Ecto neural progenitor cell (in vitro differentiated cells): ENCODE measurements around the gene PPP1R15A.
"Not testable (repeated sequence)": the region's sequence is repeated elsewhere in the genome, so short reads cannot be mapped to it uniquely, and the experiment has no call there.

Experiments
- DNase-seq: peaks from one replicate; pipeline ENCODE4 v3.0.0-alpha.2; 2018; ENCODE audit warnings: low spot score

PPP1R15A gene

DNA sequence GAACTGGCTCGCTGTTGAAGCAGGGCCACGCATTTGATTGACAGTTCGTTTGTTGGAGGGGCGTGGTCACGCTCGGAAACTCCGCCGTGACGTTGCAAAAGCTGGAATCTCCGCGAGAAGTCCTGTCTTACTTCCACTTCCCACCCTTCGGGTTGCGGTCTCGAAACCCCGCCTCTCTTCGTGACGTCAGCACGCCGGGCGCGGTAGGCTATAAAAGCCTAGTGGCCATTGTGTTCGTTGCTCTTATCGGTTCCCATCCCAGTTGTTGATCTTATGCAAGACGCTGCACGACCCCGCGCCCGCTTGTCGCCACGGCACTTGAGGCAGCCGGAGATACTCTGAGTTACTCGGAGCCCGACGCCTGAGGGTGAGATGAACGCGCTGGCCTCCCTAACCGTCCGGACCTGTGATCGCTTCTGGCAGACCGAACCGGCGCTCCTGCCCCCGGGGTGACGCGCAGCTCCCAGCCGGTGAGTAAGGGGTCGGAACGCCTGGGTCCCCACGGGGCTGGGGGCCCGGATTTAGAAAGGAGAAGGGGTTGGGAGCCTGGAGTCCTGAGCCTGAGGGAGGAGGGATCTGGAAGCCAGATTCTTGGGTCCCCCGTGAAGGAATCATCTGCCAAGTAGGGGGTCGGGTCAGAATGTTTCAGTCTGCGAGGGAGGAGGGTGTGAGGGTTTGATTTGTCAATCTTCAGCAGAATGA, at the start of gene PPP1R15A:
Gene PPP1R15A, plus strand, starts transcription at position 240 of the 702 bp plus-strand sequence. CDS start 813 bp downstream, outside the sequence.
- peak; percentile 99 for DNase-seq

DNA sequence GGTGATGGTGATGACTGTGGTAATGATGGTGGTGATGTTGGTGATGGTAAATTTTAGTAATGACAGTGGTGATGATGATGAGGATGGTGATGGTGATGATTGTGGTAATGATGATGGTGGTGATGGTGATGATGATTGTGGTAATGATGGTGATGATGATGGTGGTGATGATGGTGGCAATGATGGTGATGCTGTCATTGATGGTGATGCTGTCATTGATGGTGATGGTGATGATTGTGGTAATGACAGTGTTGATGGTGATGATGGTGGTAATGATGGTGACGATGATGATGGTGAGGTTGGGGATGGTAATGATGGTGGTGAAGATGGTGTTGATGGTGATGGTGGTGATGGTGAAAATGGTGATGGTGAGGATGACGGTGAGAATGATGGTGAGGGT, 49.7 kb upstream of the PPP1R15A start:
- DNase-seq: no peak

DNA sequence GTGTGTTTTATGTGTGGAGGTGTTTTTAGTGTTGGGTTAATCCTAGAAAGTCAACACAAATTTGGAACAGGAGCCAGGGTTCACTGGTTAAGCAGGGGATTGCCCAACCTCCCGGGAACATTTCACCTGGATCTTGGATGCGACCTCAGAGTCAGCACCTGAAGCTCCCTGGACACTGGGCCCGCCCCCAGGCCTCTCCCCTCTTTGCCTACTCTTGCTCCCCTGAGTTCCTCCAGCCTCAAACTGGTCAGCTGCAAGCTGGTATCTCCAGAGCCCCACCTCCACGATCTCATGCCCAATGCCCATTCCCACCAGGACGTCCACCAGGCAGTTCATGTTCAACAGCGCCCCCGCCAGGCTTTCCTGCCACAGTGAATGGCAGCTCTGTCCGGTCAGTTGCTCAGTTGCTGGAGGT, 45.6 kb upstream of the PPP1R15A start:
- no peak for DNase-seq

DNA sequence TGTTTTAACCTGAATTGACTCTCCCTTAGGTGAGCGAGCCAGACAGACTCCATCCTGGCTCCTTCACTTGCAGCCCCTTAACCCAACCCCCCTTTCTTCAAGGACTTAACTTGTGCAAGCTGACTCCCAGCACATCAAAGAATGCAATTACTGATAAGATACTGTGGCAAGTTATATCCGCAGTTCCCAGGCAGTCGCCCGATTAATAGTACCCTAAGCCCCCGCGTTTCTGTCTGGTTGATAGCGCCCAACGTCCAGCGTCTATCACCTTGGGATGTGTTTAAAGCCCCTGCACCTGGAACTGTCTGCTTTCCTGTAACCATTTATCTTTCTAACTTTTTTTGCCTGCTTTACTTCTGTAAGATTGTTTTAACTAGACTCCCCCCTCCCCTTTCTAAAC, 42.1 kb upstream of the PPP1R15A start:
- DNase-seq: no peak

DNA sequence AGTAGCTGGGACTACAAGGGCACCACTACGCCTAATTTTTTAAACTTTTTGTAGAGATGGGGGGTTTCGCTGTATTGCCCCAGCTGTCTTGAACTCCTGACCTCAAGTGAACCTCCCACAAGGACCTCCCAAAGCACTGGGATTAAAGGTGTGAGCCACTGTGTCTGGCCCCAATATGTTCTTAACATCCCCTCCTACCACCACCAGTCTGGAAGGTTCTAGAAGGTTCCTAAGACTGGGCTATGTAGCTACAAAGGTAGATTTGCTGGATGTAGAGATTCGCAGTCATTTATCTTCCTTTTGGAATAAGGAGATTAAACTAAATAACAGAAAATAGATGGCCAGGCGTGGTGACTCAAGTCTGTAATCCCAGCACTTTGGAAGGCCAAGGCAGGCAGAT, 41.3 kb upstream of the PPP1R15A start:
- no peak for DNase-seq

DNA sequence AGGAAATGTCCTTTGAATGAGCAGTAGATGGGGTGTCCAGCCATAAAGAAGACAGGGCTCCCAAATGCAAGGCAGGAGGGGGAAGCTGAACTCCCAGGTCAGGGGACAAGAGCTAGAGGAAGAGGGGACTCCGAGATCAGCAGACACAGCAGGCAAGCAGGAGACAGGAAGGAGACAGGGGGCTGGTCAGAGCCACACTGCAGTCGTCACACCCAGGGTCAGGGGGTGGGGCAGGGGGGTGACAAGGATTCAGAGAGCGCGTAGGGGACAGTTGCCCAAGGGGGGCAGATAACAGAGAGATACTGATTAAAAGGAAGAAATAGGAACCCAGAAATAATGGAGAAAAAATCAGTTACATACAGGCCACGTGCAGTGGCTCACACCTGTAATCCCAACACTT, 39.2 kb upstream of the PPP1R15A start:
- DNase-seq: no peak

DNA sequence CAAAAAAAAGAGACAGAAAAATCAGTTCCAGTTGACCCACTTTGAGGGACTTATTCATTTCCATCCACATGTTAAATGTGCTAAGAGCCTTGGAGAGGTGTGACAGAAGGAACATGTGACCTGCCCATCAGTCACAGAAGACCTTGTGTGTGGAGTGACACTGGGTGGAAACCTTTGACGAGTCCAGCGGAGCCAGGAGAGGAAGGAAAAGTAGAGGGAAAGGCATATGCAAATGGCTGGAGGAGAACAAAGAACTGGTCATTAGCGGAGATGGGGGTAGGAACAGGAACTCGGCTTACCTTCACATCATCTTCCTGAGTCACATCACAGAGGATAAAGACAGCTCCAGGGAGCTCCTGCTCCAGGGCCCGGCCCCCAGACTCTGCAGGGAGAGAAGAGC, 38.2 kb upstream of the PPP1R15A start:
- DNase-seq: no peak

DNA sequence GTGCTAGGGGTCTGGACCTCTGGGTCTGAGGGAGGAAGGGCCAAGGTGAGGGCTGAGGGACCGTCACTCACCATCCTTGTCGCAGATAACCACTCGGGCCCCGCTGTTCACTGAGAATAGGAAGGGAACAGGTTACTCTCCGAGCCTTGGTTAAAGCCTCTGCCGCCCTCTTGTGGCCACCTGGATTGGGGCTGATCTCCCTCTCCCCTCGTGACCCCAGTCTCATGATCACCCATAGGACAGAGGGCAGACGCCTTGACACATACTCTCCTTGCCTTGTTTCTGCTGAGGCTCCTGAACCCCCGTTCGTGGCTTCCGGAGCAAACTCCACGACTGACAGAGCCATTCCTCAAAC, 36.5 kb upstream of the PPP1R15A start:
- peak; percentile 92 for DNase-seq

DNA sequence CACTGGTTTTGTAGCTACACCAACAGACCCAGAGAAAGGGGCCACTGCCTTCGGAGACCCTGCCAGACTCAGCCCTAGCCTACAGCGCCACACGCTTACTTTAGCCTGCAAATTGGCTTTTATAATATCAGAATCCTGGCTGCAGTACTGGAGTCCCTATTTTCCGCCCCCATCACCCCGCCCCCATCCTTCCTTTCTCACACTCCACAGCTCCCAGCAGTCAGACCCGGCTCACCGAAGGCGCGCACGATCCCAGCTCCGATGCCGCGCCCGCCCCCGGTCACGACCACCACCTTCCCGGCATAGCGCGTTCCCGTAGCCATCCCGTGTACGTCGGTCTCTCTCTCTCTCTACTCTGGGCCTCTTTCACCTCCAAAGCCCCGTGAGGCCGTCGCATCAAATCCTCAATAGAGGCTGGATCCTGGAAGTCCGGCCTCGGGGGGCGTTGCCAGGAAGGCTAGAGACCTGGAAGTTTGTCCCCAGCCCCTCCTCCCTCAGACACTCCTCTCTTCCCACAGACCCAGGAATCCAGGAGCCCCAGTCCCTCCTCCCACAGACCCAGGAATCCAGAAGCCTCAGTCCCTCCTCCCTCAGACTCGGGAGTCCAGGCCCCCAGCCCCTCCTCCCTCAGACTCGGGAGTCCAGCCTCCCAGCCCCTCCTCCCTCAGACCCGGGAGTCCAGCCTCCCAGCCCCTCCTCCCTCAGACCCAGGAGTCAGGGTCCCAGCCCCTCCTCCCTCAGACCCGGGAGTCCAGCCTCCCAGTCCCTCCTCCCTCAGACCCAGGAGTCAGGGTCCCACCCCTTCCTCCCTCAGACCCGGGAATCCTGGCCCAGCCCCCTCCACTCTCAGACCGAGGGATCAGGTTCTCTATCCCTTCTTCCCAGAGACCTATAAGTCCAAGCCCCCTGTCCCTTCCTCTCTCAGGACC, 35.9 kb upstream of the PPP1R15A start, which contains the start of gene HSD17B14:
Gene HSD17B14, minus strand, starts transcription at position 403 of the 929 bp plus-strand sequence. Its CDS starts 80 bp downstream, at position 323.
- peak; percentile 85 for DNase-seq

DNA sequence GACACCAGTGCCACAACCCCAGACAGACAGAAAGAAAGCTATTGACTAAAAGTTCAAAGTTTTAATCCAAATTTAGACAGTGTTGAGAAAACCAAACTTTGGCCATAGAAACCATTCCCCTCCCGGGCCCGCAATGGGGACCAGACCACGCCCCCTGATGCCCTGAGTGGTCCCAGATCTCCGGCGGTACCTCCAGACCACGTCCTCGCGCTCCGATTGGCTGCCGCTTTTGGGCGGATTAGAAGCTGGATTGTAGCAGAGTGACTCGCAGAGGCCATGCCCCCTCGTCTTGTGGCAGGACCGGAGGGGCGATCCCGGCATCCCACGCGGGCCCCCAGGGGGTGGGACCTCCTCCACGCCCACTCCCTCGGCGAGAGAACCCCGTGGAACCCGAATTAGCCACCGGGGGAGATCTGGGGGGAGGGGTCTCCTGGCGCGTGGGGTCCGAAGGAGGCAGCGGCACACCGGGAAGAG, 35.1 kb upstream of the PPP1R15A start:
- DNase-seq: peak; percentile 97

DNA sequence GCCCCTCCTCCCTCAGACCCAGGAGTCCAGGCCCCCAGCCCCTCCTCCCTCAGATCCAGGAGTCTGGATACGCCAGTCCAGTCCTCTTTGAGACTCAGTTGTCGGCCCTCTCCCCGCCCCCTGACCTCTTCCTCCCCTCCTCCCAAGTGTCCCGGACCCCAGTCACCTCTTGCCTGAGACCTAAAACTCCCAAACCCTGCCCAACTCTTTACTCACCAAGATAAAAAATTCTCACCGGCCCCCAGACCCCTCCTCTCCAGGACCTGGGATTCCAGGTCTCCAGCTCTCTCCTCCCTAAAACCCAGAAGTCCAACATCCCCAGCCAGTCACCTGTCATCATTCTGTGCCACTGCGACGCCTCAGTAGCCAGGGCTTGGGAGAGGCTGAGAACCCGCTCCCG, 34.5 kb upstream of the PPP1R15A start:
- peak; percentile 70 for DNase-seq

DNA sequence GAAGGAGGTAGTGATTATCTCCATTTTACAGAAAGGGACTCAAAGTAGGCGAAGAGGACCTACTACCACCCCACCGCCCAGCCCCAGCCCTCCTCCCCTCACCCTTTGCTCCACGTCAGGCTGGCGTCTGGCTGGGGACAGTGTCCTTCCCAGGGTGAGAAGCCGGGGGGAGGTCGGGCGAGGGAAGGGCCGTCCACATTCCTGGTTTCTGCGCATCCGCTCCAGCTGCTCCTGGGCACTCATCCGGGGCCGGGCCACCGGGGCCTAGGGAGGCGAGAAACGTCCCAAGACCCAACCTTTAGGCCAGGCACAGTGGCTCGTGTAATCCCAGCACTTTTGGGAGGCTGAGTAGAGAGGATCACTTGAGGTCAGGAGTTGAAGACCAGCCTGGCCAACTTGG, 31.2 kb upstream of the PPP1R15A start:
- DNase-seq: no peak

DNA sequence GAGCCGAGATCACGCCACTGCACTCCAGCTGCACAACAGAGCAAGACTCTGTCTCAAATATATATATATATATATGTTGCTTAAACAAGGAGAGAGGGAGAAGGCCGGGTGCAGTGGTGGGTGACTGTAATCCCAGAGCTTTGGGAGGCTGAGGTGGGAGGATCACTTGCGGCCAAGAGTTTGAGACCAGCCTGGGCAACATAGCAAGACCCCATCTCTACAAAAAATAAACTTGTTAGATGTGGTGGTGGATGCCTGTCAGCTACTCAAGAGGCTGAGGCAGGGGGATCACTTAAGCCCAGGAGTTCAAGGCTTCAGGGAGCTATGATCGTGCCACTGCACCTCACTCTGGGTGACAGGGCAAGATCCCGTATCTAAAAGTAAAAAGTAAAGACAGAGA, 30.6 kb upstream of the PPP1R15A start:
- DNase-seq: no peak

DNA sequence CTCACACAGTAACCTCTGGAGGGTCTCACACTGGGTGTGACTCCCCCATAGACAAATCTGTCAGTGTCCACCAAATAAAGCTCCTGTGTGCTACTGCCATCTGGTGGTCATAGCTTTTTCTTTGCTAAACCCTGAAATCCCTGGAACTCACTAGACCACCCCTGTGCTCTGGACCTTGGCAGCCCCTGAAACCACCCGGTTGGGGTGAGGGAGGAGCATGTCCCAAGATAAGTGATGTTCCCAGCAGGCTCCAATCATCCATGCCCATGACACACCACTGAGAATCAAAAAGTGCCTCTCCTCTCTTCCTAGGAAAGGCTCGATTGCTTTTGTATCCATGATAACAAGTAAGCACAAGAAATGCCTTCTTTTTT, 29.4 kb upstream of the PPP1R15A start:
- DNase-seq: peak; percentile 77

DNA sequence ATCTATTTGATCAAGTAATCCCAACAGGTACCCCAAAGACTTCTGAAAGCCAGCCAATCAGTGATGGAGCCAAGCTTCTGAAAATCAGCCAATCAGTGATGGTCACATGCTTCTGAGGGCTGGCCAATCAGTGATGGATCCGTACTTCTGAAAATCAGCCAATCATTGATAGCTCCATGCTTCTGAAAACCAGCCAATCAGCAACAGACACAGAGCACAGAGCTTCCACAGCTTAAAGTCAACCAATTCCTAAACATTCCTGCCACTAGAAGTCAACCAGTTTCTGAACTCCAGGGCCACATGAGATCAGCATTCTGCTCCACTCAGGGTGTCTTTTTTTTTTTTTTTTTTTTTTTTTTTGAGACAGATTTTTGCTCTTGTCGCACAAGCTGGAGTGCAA, 27.7 kb upstream of the PPP1R15A start:
- no peak for DNase-seq

DNA sequence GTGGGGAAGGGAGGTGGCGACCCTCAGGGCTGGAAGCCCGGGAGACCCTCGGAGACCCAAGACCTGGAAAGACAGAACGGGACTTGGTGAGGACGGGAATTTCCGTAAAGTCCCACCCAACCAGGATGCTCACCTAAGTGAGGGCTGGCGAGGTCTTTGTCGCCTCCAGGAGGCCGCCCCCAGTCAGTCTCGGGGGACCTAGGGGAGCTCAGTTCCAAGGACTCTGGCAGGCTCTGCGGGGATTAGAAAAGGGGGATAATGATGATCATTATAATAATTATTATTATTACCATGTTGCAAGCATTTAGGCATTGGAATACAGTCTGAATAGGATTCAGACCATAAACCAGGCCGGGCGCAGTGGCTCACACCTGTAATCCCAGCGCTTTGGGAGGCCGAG, 26.8 kb upstream of the PPP1R15A start:
- DNase-seq: no peak

DNA sequence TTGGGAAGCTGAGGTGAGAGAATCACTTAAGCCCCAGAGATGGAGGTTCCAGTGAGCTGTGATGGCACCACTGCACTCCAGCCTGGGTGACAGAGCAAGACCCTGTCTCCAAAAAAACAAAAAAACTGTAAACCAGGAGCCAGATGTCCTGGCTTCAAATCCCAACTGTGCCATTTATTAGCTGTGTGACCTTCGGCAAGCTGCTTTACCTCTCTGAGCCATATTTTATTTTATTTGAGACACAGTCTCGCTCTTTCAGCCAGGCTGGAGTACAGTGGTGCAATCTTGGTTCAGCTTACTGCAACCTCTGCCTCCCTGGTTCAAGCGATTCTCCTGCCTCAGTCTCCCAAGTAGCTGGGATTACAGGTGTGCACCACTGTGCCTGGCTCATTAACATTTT, 25.6 kb upstream of the PPP1R15A start:
- DNase-seq: not testable (repeated sequence)

DNA sequence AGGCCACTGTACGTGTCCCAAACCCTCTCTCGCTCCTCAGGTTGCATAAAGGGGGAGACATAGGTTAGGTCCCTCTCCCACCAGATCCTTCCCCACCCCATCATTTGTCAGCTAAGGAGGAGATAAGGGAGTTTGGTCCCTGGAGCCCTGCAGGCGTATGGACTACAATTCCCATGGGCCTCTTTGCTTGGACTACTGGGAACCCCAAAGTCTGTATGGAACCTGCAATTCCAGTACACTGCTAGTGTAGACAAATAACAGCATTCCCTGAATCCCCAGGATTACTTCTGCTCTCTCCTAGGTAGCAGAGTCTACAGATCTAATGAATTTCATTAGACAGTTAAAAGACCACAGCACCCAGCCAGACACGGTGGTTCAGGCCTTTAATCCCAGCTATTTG, 19.9 kb upstream of the PPP1R15A start:
- DNase-seq: no peak

DNA sequence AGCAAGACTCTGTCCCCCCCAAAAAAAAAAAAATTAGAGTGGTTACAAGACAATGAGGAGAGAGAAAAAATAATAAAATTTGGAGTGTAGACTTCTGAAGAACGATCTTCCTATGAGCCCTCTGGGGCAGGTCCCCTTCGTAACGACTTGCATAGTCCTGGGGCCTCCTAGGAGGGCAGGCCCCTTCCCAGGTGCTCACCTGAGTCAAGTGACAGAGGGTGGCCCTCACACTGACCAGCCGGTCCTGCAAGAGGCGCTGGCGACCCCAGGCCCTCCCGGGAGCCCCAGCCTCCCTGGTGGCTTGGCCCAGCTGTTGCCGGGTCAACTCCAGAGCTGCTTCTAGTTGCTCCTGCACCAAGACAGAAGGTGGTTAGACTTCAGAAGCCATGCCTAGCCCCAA, 18.7 kb upstream of the PPP1R15A start:
- no peak for DNase-seq

DNA sequence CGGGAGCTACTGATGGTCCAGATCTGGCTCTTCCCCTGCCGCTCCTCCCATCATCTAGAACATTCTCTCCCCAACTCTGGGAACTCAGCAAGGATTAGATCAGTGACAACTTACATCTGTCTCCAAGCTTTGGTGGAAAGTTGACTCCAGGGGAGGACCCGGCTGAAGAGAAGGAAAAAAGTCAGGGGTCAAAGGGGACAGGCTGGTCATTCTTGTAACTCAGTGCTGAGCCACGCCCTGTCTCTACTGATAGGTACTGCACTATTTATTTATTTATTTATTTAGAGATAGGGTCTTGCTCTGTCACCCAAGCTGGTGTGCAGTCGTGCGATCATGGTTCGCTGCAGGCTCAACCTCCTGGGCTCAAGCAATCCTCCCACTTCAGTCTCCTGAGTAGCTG, 18.1 kb upstream of the PPP1R15A start:
- no peak for DNase-seq

DNA sequence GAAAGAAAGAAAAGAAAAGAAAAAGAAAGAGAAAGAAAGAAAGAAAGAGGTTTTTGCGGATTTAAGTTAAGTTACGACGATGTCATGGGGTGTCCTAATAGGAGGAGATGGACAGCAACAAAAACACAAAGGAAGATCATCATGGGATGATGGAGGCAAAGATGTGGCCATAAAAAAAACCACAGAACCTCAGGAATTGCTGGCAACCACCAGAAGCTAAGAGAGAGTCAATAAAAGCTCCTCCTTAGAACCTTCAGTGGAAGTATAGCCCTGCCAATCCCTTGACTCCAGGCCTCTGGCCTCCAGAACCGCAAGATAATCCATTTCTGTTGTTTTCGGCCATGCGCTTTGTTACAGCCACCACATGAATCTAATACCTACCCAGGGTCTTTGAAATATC, 15.3 kb upstream of the PPP1R15A start:
- no peak for DNase-seq

DNA sequence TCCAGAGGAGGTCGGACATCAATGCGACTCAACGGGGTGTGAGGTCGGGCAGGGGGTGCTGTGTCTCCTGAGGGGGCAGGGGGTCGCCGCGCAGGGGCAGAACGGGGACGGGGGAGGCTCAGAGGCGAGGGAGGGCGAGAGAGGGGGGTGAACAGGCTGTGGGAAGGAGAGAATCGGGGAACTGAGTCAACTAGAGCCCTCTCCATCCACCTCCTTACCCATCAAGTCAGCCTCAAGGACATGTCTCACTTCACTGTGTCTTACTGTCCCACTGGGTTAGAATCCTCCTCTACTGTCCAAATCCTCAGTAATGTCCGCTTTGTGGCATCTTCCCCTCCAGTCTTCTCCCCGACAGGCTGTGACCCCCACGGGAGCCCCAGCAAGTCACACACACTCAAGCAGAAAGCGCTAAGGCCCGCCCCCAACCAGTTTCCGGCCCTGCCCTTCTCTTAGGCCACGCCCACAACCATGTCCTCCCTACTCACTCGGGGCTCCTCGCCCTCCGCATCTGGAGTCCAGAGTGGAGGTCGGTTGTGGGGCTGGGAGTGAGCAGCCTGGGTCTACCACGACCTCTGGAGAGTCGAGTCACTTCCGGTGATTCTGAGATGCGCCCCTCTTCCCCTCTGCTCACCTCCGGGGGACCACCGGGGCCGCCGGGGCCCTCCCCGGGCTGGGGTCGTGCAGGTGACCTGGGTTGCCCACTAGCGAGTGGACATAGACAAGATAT, 13.1 kb upstream of the PPP1R15A start:
- no peak for DNase-seq
